Neutrophil (primary cell): ENCODE measurements around the gene NUPR1.
A peak's percentile ranks its signal among the peaks of the same experiment; 100 is the strongest.
"Not testable (repeated sequence)": the region's sequence is repeated elsewhere in the genome, so short reads cannot be mapped to it uniquely, and the experiment has no call there.

ENCODE experiments used
- H3K27ac ChIP-seq: fragments of 200-600 bp; sonication (generic); 2 replicates; pipeline ENCODE4 v1.5.1; 2016; ENCODE audit warnings: mild to moderate bottlenecking, moderate library complexity
- H3K27me3 ChIP-seq: fragments of 200-600 bp; sonication (generic); 2 replicates; pipeline ENCODE4 v1.6.0; 2016; ENCODE audit warnings: mild to moderate bottlenecking
- H3K36me3 ChIP-seq: fragments of 200-600 bp; sonication (generic); 2 replicates; pipeline ENCODE4 v1.5.1; 2017
- H3K4me1 ChIP-seq, 2 experiments: fragments of 200-600 bp in 1 of 2; sonication (generic) in 1 of 2; 1 replicate in 1 of 2; 2 replicates in 1 of 2; pipeline versions ENCODE4 v1.5.1 to v1.6.1; 2013 to 2016; ENCODE audit warnings: low read depth in 1 of 2, low read length in 1 of 2, mild to moderate bottlenecking in 1 of 2, moderate library complexity in 1 of 2; ENCODE audit not compliant: control insufficient read depth in 1 of 2, insufficient read depth in 1 of 2
- H3K4me3 ChIP-seq, 2 experiments: fragments of 200-600 bp in 1 of 2; sonication (generic) in 1 of 2; 1 replicate in 1 of 2; 2 replicates in 1 of 2; pipeline ENCODE4 v1.5.1; 2013 to 2016; ENCODE audit warnings: low read depth in 1 of 2, low read length in 1 of 2, mild to moderate bottlenecking in 1 of 2, moderate library complexity in 1 of 2
- H3K9me3 ChIP-seq: fragments of 200-600 bp; sonication (generic); 2 replicates; pipeline ENCODE4 v1.5.1; 2016
- CTCF ChIP-seq: fragments of 200-600 bp; sonication (generic); IDR thresholded peaks from 2 replicates; pipeline ENCODE4 v1.5.1; 2016; ENCODE audit warnings: antibody characterized with exemption

NUPR1 gene

GRCh38 chr16:28504707-28505404 is 33.9 kb downstream of the NUPR1 start:
- Histone ChIP-seq H3K27me3 (no peaks in the 10 kb centered on the region), H3K9me3 (no peaks in the 10 kb centered on the region), H3K4me3 (no peak overlapping the region), H3K36me3 (peaks cover 22% of the 10 kb centered on the region), H3K27ac (no peak overlapping the region), H3K4me1 (peaks cover 32 to 38% of the 10 kb centered on the region in 2 experiments)
- no peak for TF ChIP-seq CTCF

GRCh38 chr16:28503470-28504259 is 35.1 kb downstream of the NUPR1 start:
- H3K9me3 ChIP-seq: no peaks in the 10 kb centered on the region
- H3K4me3 ChIP-seq: no peak overlapping the region
- H3K27me3 ChIP-seq: no peaks in the 10 kb centered on the region
- H3K36me3 ChIP-seq: peaks cover 34% of the 10 kb centered on the region
- H3K27ac ChIP-seq: no peak overlapping the region
- H3K4me1 ChIP-seq: peaks cover 32 to 38% of the 10 kb centered on the region in 2 experiments
- no peak for TF ChIP-seq CTCF

- Histone ChIP-seq H3K27me3 (no peaks in the 10 kb centered on the region), H3K9me3 (no peaks in the 10 kb centered on the region), H3K4me3 (no peak overlapping the region), H3K36me3 (peaks cover 47% of the 10 kb centered on the region), H3K4me1 (peaks cover 29 to 35% of the 10 kb centered on the region in 2 experiments), H3K27ac (no peak overlapping the region)
- TF ChIP-seq CTCF: no peak
These were observed 36.5 kb downstream of the NUPR1 start for GRCh38 chr16:28502290-28502689.

GRCh38 chr16:28501258-28502232 is 37.2 kb downstream of the NUPR1 start:
- TF ChIP-seq CTCF: no peak
- Histone ChIP-seq H3K27ac (peak overlapping the region; percentile 100), H3K4me1 (peaks cover 29 to 35% of the 10 kb centered on the region in 2 experiments), H3K36me3 (peaks cover 55% of the 10 kb centered on the region), H3K27me3 (no peaks in the 10 kb centered on the region), H3K4me3 (no peak overlapping the region), H3K9me3 (no peaks in the 10 kb centered on the region)

- not testable (repeated sequence) for H3K9me3 ChIP-seq, H3K4me3 ChIP-seq, H3K27me3 ChIP-seq
- Histone ChIP-seq H3K36me3 (peaks cover 59% of the 10 kb centered on the region), H3K4me1 (peaks cover 29 to 35% of the 10 kb centered on the region in 2 experiments), H3K27ac (peak overlapping the region; percentile 100)
These were observed 38.1 kb downstream of the NUPR1 start for GRCh38 chr16:28500476-28501180.
